ENCODE results near the gene DLGAP1. TPM values are rescaled to one million over a fixed set of nuclear protein-coding genes. Genes with fewer than 3 reads are reported as not detected.

Gene DLGAP1
- total RNA-seq, 2 experiments from 2014 or later, result not detected

- Mint-ChIP-seq H3K27me3 (ENCODE audit: low read depth) (no peaks in the 10 kb centered on the region), H3K9me3 (ENCODE audit: insufficient read depth) (no peaks in the 10 kb centered on the region), H3K4me1 (ENCODE audit: low read depth) (no peaks in the 10 kb centered on the region), H3K27ac (no peak overlapping the region), H3K36me3 (ENCODE audit: low read depth) (no peaks in the 10 kb centered on the region), H3K4me3 (no peak overlapping the region)
- ChIA-PET CTCF (interaction anchor here (0.7 to 1.7 kb wide), 2 partner anchors 22 to 24 kb away, joined by 3 to 4 read pairs; no protein-coding TSS in a partner anchor), POLR2A (no interaction called here)
- DNase-seq (no peak), ATAC-seq (no peak)
Measured at GRCh38 chr18:3794537-3795348, 660.4 kb downstream of the DLGAP1 start.

GRCh38 chr18:3793545-3793944 lies 661.6 kb downstream of the DLGAP1 start:
- Mint-ChIP-seq H3K4me3 (no peak overlapping the region), H3K4me1 (ENCODE audit: low read depth) (no peaks in the 10 kb centered on the region), H3K27me3 (ENCODE audit: low read depth) (peaks cover 4% of the 10 kb centered on the region), H3K9me3 (ENCODE audit: insufficient read depth) (no peaks in the 10 kb centered on the region), H3K36me3 (ENCODE audit: low read depth) (no peaks in the 10 kb centered on the region), H3K27ac (no peak overlapping the region)
- ChIA-PET CTCF (no interaction called here), POLR2A (no interaction called here)
- no peak for DNase-seq
- no peak for ATAC-seq

DNA sequence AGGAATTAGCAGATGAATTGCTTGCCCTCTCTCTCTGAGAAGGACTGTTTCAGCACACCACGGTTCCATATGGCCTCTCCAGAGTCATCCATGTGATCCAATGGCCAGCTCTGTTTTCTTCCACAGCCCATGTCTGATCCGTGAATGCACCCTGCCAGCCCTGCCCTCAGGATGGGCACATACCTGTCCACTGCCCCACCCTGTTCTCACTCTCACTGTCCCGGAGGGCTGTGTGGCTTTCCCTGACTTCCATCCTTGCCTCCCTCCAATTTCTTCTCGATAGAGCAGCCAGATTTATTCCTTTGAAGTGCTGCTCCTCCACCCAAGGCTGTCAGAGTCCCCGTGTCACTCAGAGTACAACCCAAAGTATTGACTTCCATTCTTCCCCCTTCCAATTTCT lies 662.0 kb downstream of the DLGAP1 start:
- H3K9me3 Mint-ChIP-seq (ENCODE audit: insufficient read depth), result no peaks in the 10 kb centered on the region
- ChIA-PET CTCF (no interaction called here), POLR2A (no interaction called here)
- H3K27ac Mint-ChIP-seq, result no peak overlapping the region
- H3K4me3 Mint-ChIP-seq, result no peak overlapping the region
- no peak for ATAC-seq
- no peaks in the 10 kb centered on the region for H3K4me1 Mint-ChIP-seq (ENCODE audit: low read depth)
- DNase-seq, result no peak
- no peaks in the 10 kb centered on the region for H3K36me3 Mint-ChIP-seq (ENCODE audit: low read depth)
- H3K27me3 Mint-ChIP-seq (ENCODE audit: low read depth), result peaks cover 4% of the 10 kb centered on the region

- H3K27me3 Mint-ChIP-seq (ENCODE audit: low read depth), result peaks cover 4% of the 10 kb centered on the region
- H3K27ac Mint-ChIP-seq, result no peak overlapping the region
Measured at GRCh38 chr18:3792711-3793110, 662.4 kb downstream of the DLGAP1 start.

DNA sequence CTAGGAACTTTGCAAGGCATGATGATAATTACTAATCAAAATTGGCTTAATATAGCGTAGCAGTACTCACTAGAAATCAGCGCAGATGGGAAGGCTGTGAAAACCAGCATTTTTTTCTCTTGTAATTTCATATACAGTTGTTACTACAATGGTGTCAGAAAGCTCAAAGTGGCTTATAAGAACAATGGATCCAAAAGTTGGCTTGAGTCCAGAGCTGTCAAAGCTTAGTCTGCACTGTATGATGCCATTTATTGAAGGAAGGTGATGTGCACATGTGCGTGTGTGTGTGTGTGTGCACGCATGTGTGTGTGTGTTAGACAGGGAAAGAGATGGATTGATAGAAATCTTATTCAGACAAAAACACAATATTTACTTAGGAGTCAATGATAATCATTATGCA lies 663.9 kb downstream of the DLGAP1 start:
- no peak for ATAC-seq
- Mint-ChIP-seq H3K36me3 (ENCODE audit: low read depth) (no peaks in the 10 kb centered on the region), H3K9me3 (ENCODE audit: insufficient read depth) (no peaks in the 10 kb centered on the region), H3K4me1 (ENCODE audit: low read depth) (no peaks in the 10 kb centered on the region), H3K4me3 (no peak overlapping the region), H3K27ac (no peak overlapping the region), H3K27me3 (ENCODE audit: low read depth) (peaks cover 4% of the 10 kb centered on the region)
- CTCF ChIA-PET, result no interaction called here
- POLR2A ChIA-PET, result no interaction called here
- no peak for DNase-seq

More at GRCh38 chr18:3792711-3793110, 662.4 kb downstream of the DLGAP1 start:
- CTCF ChIA-PET, result no interaction called here
- no peaks in the 10 kb centered on the region for H3K9me3 Mint-ChIP-seq (ENCODE audit: insufficient read depth)
- no peaks in the 10 kb centered on the region for H3K4me1 Mint-ChIP-seq (ENCODE audit: low read depth)
- DNase-seq, result no peak
- H3K36me3 Mint-ChIP-seq (ENCODE audit: low read depth), result no peaks in the 10 kb centered on the region
- no peak for ATAC-seq
- H3K4me3 Mint-ChIP-seq, result no peak overlapping the region
- POLR2A ChIA-PET, result no interaction called here

GRCh38 chr18:3790703-3791102 lies 664.4 kb downstream of the DLGAP1 start:
- no peaks in the 10 kb centered on the region for H3K4me1 Mint-ChIP-seq (ENCODE audit: low read depth)
- H3K36me3 Mint-ChIP-seq (ENCODE audit: low read depth), result no peaks in the 10 kb centered on the region
- ChIA-PET CTCF (no interaction called here), POLR2A (no interaction called here)
- no peak overlapping the region for H3K4me3 Mint-ChIP-seq
- H3K27ac Mint-ChIP-seq, result no peak overlapping the region
- H3K9me3 Mint-ChIP-seq (ENCODE audit: insufficient read depth), result no peaks in the 10 kb centered on the region
- H3K27me3 Mint-ChIP-seq (ENCODE audit: low read depth), result peaks cover 4% of the 10 kb centered on the region
- ATAC-seq (no peak), DNase-seq (no peak)

GRCh38 chr18:3789525-3789924 lies 665.6 kb downstream of the DLGAP1 start:
- H3K27me3 Mint-ChIP-seq (ENCODE audit: low read depth), result peaks cover 4% of the 10 kb centered on the region
- CTCF ChIA-PET, result interaction anchor here (0.8 kb wide), 1 partner anchor 18 kb away, joined by 3 read pairs; no protein-coding TSS in a partner anchor
- H3K36me3 Mint-ChIP-seq (ENCODE audit: low read depth), result no peaks in the 10 kb centered on the region
- ATAC-seq (no peak), DNase-seq (no peak)
- H3K4me1 Mint-ChIP-seq (ENCODE audit: low read depth), result no peaks in the 10 kb centered on the region
- H3K9me3 Mint-ChIP-seq (ENCODE audit: insufficient read depth), result no peaks in the 10 kb centered on the region
- POLR2A ChIA-PET, result no interaction called here
- H3K4me3 Mint-ChIP-seq, result no peak overlapping the region
- H3K27ac Mint-ChIP-seq, result no peak overlapping the region

DNA sequence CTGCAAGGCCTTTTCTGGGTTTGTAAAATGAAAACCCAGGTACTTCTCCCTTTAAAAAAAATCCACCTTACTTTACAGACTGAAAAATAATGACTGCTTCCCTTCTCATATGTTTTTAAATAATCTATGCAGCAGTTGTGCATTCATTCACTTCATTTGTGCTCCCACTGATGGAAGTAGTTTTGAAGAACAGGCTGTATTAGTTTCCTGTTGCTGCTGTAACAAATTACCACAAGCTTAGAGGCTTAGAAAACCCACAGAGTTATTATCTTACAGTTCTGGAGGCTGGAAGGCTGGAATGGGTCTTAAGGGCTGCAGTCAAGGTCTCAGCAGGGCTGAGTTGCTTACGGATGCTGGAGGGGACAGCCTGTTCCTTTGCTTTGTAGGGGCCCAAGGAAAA lies 670.2 kb downstream of the DLGAP1 start:
- DNase-seq (no peak), ATAC-seq (no peak)
- peaks cover 4% of the 10 kb centered on the region for H3K27me3 Mint-ChIP-seq (ENCODE audit: low read depth)
- no peaks in the 10 kb centered on the region for H3K9me3 Mint-ChIP-seq (ENCODE audit: insufficient read depth)
- no peak overlapping the region for H3K27ac Mint-ChIP-seq
- no peak overlapping the region for H3K4me3 Mint-ChIP-seq
- CTCF ChIA-PET, result no interaction called here
- H3K36me3 Mint-ChIP-seq (ENCODE audit: low read depth), result no peaks in the 10 kb centered on the region
- POLR2A ChIA-PET, result no interaction called here
- H3K4me1 Mint-ChIP-seq (ENCODE audit: low read depth), result no peaks in the 10 kb centered on the region

GRCh38 chr18:3782901-3783300 lies 672.2 kb downstream of the DLGAP1 start:
- ChIA-PET CTCF (interaction anchor here (0.8 kb wide), 1 partner anchor 216 kb away, joined by 3 read pairs; no protein-coding TSS in a partner anchor), POLR2A (no interaction called here)
- no peak for ATAC-seq
- Mint-ChIP-seq H3K36me3 (ENCODE audit: low read depth) (no peaks in the 10 kb centered on the region), H3K4me1 (ENCODE audit: low read depth) (no peaks in the 10 kb centered on the region), H3K9me3 (ENCODE audit: insufficient read depth) (no peaks in the 10 kb centered on the region), H3K27ac (no peak overlapping the region), H3K27me3 (ENCODE audit: low read depth) (no peaks in the 10 kb centered on the region), H3K4me3 (no peak overlapping the region)
- no peak for DNase-seq

DNA sequence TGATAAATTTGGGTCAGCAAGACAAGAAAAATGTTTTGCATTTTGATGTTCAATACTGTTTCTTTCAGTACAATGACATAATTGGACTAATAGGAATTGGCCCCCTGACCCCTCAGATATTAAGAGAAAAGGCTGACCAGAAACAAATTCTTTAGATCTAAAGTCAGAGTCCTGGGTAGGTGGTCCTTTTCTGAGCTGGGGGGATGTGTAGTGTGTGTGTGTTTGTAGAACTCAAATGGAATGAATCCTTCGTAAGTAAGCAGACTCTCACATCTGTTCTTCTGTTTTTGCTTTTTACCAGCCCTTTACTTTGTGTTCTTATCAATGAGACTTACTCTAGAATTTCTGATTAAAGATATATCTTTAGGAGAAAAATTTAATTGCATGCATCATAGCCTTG lies 677.4 kb downstream of the DLGAP1 start:
- Mint-ChIP-seq H3K9me3 (ENCODE audit: insufficient read depth) (no peaks in the 10 kb centered on the region), H3K27me3 (ENCODE audit: low read depth) (no peaks in the 10 kb centered on the region), H3K4me3 (no peak overlapping the region), H3K4me1 (ENCODE audit: low read depth) (no peaks in the 10 kb centered on the region), H3K36me3 (ENCODE audit: low read depth) (no peaks in the 10 kb centered on the region), H3K27ac (no peak overlapping the region)
- ChIA-PET POLR2A (no interaction called here), CTCF (no interaction called here)
- no peak for ATAC-seq
- no peak for DNase-seq

GRCh38 chr18:3777122-3777521 lies 678.0 kb downstream of the DLGAP1 start:
- Mint-ChIP-seq H3K4me1 (ENCODE audit: low read depth) (peaks cover under 1% of the 10 kb centered on the region), H3K27me3 (ENCODE audit: low read depth) (no peaks in the 10 kb centered on the region), H3K36me3 (ENCODE audit: low read depth) (no peaks in the 10 kb centered on the region), H3K9me3 (ENCODE audit: insufficient read depth) (no peaks in the 10 kb centered on the region), H3K27ac (no peak overlapping the region), H3K4me3 (no peak overlapping the region)
- POLR2A ChIA-PET, result no interaction called here
- no peak for DNase-seq
- no peak for ATAC-seq
- CTCF ChIA-PET, result no interaction called here

DNA sequence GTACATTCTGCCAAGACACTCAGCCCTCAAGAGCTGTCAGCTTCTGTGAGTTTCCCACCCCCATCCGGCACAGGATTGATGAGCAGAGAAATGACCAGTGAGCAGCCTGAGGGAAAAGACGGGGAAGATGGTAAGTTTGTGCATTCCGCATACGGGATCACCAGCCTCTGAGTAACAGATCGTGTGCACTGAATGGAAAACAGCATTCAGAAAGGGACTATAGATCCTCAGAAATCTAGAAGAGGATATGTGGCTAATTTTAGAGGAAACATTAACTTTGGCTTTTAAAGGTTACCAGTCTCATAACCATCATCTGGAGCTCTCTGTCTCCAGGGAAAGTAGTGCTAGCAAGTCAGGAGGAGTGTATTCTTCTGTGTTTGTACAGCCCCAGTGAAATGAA lies 679.1 kb downstream of the DLGAP1 start:
- H3K36me3 Mint-ChIP-seq (ENCODE audit: low read depth), result no peaks in the 10 kb centered on the region
- DNase-seq, result no peak
- peaks cover 2% of the 10 kb centered on the region for H3K27me3 Mint-ChIP-seq (ENCODE audit: low read depth)
- H3K27ac Mint-ChIP-seq, result no peak overlapping the region
- ChIA-PET CTCF (no interaction called here), POLR2A (no interaction called here)
- ATAC-seq, result no peak
- H3K4me3 Mint-ChIP-seq, result no peak overlapping the region
- peaks cover 11% of the 10 kb centered on the region for H3K4me1 Mint-ChIP-seq (ENCODE audit: low read depth)
- no peaks in the 10 kb centered on the region for H3K9me3 Mint-ChIP-seq (ENCODE audit: insufficient read depth)

DNA sequence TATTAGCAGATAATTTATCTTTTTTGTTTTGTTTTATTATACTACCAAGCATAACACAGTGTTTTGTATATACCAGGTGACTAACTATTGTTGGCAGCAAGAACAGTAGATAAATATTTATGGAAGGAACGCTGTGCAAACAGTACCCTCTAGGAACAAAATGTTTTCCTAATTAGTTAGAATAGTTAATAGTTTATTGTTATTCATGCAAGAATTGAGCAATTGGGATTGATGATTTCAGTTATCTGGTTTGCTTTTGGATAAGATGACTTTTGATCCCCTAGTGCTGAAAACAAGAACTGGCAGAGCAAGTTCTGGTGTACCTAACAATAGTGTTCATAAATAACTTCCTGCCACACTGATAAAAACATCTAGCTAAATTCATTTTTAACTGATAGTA lies 681.8 kb downstream of the DLGAP1 start:
- ChIA-PET POLR2A (no interaction called here), CTCF (interaction anchor here (4.3 kb wide), 1 partner anchor 222 kb away, joined by 71 read pairs; no protein-coding TSS in a partner anchor)
- DNase-seq, result no peak
- peaks cover 17% of the 10 kb centered on the region for H3K27me3 Mint-ChIP-seq (ENCODE audit: low read depth)
- ATAC-seq, result no peak
- H3K27ac Mint-ChIP-seq, result no peak overlapping the region
- no peaks in the 10 kb centered on the region for H3K9me3 Mint-ChIP-seq (ENCODE audit: insufficient read depth)
- H3K4me3 Mint-ChIP-seq, result no peak overlapping the region
- H3K4me1 Mint-ChIP-seq (ENCODE audit: low read depth), result peaks cover 11% of the 10 kb centered on the region
- no peaks in the 10 kb centered on the region for H3K36me3 Mint-ChIP-seq (ENCODE audit: low read depth)
